DND-41 (cell line): Measurements from ENCODE around the gene SMAD6.

Experiments
- ATAC-seq: fragments of 200-7000 bp; cut with Tn5 transposase; 3 replicates; pipeline ENCODE4 v1.9.1; 2021; ENCODE audit warnings: low read depth; ENCODE audit not compliant: insufficient read depth
- DNase-seq: peaks from one replicate; pipeline ENCODE4 v3.0.0-alpha.2; 2020
- H2AFZ ChIP-seq: 2 replicates; pipeline ENCODE4 v1.6.0; 2012; ENCODE audit warnings: low read depth, low read length
- H3K27ac ChIP-seq: 2 replicates; pipeline ENCODE4 v1.5.1; 2012; ENCODE audit warnings: low read length, inconsistent platforms
- H3K27me3 ChIP-seq: fragments of 200-600 bp; sonication (generic); 2 replicates; pipeline ENCODE4 v1.6.0; 2012; ENCODE audit warnings: low read length, mild to moderate bottlenecking, inconsistent platforms; ENCODE audit not compliant: insufficient read depth, poor library complexity
- H3K36me3 ChIP-seq: 2 replicates; pipeline ENCODE4 v1.5.1; 2012; ENCODE audit warnings: low read length, inconsistent platforms; ENCODE audit not compliant: insufficient read depth
- H3K4me1 ChIP-seq: 2 replicates; pipeline ENCODE4 v1.5.1; 2012; ENCODE audit warnings: mild to moderate bottlenecking, low read length; ENCODE audit not compliant: insufficient read depth
- H3K4me2 ChIP-seq: 2 replicates; pipeline ENCODE4 v1.6.0; 2012; ENCODE audit warnings: mild to moderate bottlenecking, moderate library complexity, low read length, inconsistent platforms; ENCODE audit not compliant: insufficient read depth
- H3K4me3 ChIP-seq, 2 experiments: fragments of 200-600 bp in 1 of 2; shearing (Covaris generic) in 1 of 2; 2 replicates each; pipeline ENCODE4 v1.5.1; 2012 to 2016; ENCODE audit warnings: inconsistent platforms in 2 of 2, low read length in 2 of 2, mild to moderate bottlenecking in 2 of 2, low read depth in 1 of 2, moderate library complexity in 1 of 2
- H3K79me2 ChIP-seq: 2 replicates; pipeline ENCODE4 v1.6.0; 2012; ENCODE audit warnings: low read length, inconsistent platforms; ENCODE audit not compliant: insufficient read depth
- H3K9ac ChIP-seq: 2 replicates; pipeline ENCODE4 v1.6.0; 2012; ENCODE audit warnings: low read depth, mild to moderate bottlenecking, inconsistent platforms, low read length, moderate library complexity
- H3K9me3 ChIP-seq: 2 replicates; pipeline ENCODE4 v1.5.1; 2012; ENCODE audit warnings: low read length, moderate library complexity, mild to moderate bottlenecking, inconsistent platforms; ENCODE audit not compliant: insufficient read depth, severe bottlenecking
- H4K20me1 ChIP-seq: 2 replicates; pipeline ENCODE4 v1.6.0; 2012; ENCODE audit warnings: low read length; ENCODE audit not compliant: insufficient read depth
- EZH2 ChIP-seq: IDR thresholded peaks from 3 replicates; pipeline ENCODE4 v1.6.1; 2012; ENCODE audit warnings: borderline replicate concordance, low read depth, mild to moderate bottlenecking, moderate library complexity, low read length, inconsistent platforms; ENCODE audit not compliant: severe bottlenecking
- TF ChIP-seq, protein P1 (sequence below): IDR thresholded peaks from 2 replicates; pipeline ENCODE4 v1.5.1; 2012; ENCODE audit warnings: borderline replicate concordance, low read length, moderate library complexity, mild to moderate bottlenecking; ENCODE audit not compliant: poor library complexity, severe bottlenecking; ENCODE audit errors: extremely low read depth

The SMAD6 gene

DNA sequence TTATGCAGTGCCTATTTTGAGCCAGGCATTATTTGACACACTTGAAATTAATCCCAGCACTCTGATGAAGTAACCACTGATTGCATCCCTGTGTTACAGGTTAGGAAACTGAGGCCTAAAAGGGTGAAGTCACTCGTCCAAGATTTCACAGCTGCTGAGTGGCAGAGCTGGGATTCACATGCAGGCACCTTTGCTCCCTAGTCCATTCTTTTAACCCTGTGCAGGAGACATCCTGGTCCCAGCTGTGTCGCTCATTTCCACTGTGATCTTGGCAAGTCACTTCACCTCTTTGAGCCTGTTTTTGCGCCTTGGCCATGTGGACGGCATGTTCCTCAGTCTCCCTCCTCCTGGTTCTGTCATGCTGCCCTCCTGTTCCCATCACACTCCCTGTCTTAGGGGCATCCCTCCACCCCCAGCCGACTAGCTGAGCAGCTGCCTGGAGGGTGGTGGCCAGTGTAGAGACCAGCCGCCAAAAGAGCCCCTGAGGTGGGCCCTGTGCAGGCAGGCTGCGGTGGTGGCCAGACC, 70.6 kb downstream of the SMAD6 start:
- TF ChIP-seq, protein P1, sequence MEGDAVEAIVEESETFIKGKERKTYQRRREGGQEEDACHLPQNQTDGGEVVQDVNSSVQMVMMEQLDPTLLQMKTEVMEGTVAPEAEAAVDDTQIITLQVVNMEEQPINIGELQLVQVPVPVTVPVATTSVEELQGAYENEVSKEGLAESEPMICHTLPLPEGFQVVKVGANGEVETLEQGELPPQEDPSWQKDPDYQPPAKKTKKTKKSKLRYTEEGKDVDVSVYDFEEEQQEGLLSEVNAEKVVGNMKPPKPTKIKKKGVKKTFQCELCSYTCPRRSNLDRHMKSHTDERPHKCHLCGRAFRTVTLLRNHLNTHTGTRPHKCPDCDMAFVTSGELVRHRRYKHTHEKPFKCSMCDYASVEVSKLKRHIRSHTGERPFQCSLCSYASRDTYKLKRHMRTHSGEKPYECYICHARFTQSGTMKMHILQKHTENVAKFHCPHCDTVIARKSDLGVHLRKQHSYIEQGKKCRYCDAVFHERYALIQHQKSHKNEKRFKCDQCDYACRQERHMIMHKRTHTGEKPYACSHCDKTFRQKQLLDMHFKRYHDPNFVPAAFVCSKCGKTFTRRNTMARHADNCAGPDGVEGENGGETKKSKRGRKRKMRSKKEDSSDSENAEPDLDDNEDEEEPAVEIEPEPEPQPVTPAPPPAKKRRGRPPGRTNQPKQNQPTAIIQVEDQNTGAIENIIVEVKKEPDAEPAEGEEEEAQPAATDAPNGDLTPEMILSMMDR: no peak
- TF ChIP-seq EZH2: no peak
- H3K4me3 ChIP-seq: no peak overlapping the region

GRCh38 chr15:66773129-66773873, 71.3 kb downstream of the SMAD6 start:
- H3K4me2 ChIP-seq: no peak overlapping the region
- H3K36me3 ChIP-seq: no peaks in the 10 kb centered on the region
- no peaks in the 10 kb centered on the region for H3K4me1 ChIP-seq
- no peaks in the 10 kb centered on the region for H3K9me3 ChIP-seq
- no peak for TF ChIP-seq EZH2
- no peaks in the 10 kb centered on the region for H3K27me3 ChIP-seq
- no peak overlapping the region for H2AFZ ChIP-seq
- no peak overlapping the region for H3K9ac ChIP-seq
- ATAC-seq: no peak
- DNase-seq: no peak
- H3K79me2 ChIP-seq: peaks cover 23% of the 10 kb centered on the region; the same call in 1 of the 2 replicates
- H3K27ac ChIP-seq: no peak overlapping the region
- no peak overlapping the region for H3K4me3 ChIP-seq
- H4K20me1 ChIP-seq: peaks cover 30% of the 10 kb centered on the region

More for the DNA sequence above, 70.6 kb downstream of the SMAD6 start:
- no peak for ATAC-seq
- Histone ChIP-seq H3K9me3 (no peaks in the 10 kb centered on the region), H3K27ac (no peak overlapping the region), H3K79me2 (peaks cover 22% of the 10 kb centered on the region; the same call in 1 of the 2 replicates), H3K4me2 (no peak overlapping the region), H3K36me3 (no peaks in the 10 kb centered on the region), H4K20me1 (peaks cover 28% of the 10 kb centered on the region), H3K9ac (no peak overlapping the region), H3K4me1 (no peaks in the 10 kb centered on the region), H3K27me3 (no peaks in the 10 kb centered on the region), H2AFZ (no peak overlapping the region)
- no peak for DNase-seq

DNA sequence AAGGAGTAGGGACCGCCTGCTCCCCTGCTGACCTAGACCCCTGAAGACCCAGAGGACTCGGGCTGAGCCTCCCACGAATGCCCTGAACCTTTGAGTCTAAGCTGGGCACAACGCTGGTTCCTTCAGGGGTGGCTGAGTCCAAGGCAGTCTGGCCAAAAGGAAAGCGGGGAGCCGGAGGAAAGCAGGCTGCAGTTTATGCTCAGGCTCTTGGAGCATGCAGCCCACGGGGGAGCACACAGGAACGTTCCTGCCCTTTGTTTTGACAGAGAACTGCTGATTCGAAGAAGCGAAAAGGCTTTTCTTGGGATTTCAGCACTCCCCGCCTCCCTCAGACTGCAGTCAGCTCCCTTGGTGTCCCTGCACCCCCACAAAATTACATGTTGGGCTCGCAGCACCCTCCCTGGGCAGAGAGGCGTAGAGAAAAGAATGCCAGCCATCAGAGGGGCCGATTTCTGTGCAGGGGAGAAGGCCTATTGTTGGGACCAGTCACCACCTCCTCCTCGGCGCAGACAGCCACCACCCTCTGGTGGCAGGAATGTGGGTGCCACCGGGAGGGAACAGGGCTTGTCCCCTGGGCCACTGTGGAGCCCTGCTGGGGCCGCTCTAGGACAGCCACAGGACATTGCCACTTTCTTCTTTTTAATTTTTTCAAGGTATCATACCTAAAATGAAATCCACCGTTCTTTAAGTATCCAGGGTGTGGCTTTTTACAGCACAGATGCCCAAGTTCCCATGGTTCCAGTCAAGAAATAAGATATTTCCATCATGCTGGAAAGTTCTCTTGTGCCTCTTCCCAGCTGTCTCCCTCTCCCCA, 72.2 kb downstream of the SMAD6 start:
- Histone ChIP-seq H4K20me1 (peaks cover 38% of the 10 kb centered on the region), H3K4me3 (no peak overlapping the region), H3K9me3 (no peaks in the 10 kb centered on the region), H2AFZ (no peak overlapping the region), H3K27ac (0 out of 2 replicates have a peak overlapping the region, but pooled peaks have one; percentile 28), H3K4me1 (no peaks in the 10 kb centered on the region), H3K9ac (no peak overlapping the region), H3K4me2 (no peak overlapping the region), H3K27me3 (no peaks in the 10 kb centered on the region), H3K79me2 (peaks cover 18% of the 10 kb centered on the region; the same call in 1 of the 2 replicates), H3K36me3 (no peaks in the 10 kb centered on the region)
- peak; percentile 86 for ATAC-seq
- peak; percentile 55 for DNase-seq
- TF ChIP-seq, protein P1: peak; percentile 74
- no peak for TF ChIP-seq EZH2
